SK-N-SH treated with all-trans-retinoic acid at 6 μM for 48 hours (cell line): ENCODE measurements around the gene SLC38A7.
A peak's percentile ranks its signal among the peaks of the same experiment; 100 is the strongest.

Experiments used
- ATAC-seq: fragments of 200-7000 bp; cut with Tn5 transposase; 3 replicates; pipeline ENCODE4 v1.9.1; 2020; ENCODE audit warnings: mild to moderate bottlenecking, moderate library complexity
- BACH2 ChIP-seq: fragments of 250-450 bp; sonication (Bioruptor Pico); IDR thresholded peaks from 2 replicates; pipeline ENCODE4 v1.9.0; 2021; ENCODE audit warnings: mild to moderate bottlenecking, borderline replicate concordance
- CREB5 ChIP-seq: fragments of 250-450 bp; sonication (Bioruptor Pico); IDR thresholded peaks from 2 replicates; pipeline ENCODE4 v1.5.1; 2020; ENCODE audit warnings: low read depth, mild to moderate bottlenecking, moderate library complexity
- CSDC2 ChIP-seq: fragments of 250-450 bp; sonication (Bioruptor Pico); IDR thresholded peaks from 2 replicates; pipeline ENCODE4 v1.5.0; 2020; ENCODE audit warnings: mild to moderate bottlenecking, moderate library complexity
- CSRNP3 ChIP-seq: fragments of 250-450 bp; sonication (Bioruptor Pico); IDR thresholded peaks from 2 replicates; pipeline ENCODE4 v1.5.1; 2021; ENCODE audit warnings: mild to moderate bottlenecking, moderate library complexity
- ESRRG ChIP-seq: fragments of 250-450 bp; sonication (Bioruptor Pico); IDR thresholded peaks from 2 replicates; pipeline ENCODE4 v1.6.1; 2021; ENCODE audit warnings: mild to moderate bottlenecking
- GLIS3 ChIP-seq: fragments of 250-450 bp; sonication (Bioruptor Pico); IDR thresholded peaks from 2 replicates; pipeline ENCODE4 v1.5.0; 2020; ENCODE audit warnings: mild to moderate bottlenecking, moderate library complexity
- ISL1 ChIP-seq: fragments of 250-450 bp; sonication (Bioruptor Pico); IDR thresholded peaks from 2 replicates; pipeline ENCODE4 v2.1.2; 2022; ENCODE audit warnings: mild to moderate bottlenecking, moderate library complexity
- OSR1 ChIP-seq: fragments of 250-450 bp; sonication (Bioruptor Pico); IDR thresholded peaks from 2 replicates; pipeline ENCODE4 v1.8.0; 2022; ENCODE audit warnings: moderate library complexity, mild to moderate bottlenecking, inconsistent platforms
- PATZ1 ChIP-seq: fragments of 250-450 bp; sonication (Bioruptor Pico); IDR thresholded peaks from 2 replicates; pipeline ENCODE4 v1.8.0; 2020; ENCODE audit warnings: mild to moderate bottlenecking, moderate library complexity, borderline replicate concordance
- POU6F1 ChIP-seq: fragments of 250-450 bp; sonication (Bioruptor Pico); IDR thresholded peaks from 2 replicates; pipeline ENCODE4 v1.8.0; 2021; ENCODE audit warnings: low read depth, mild to moderate bottlenecking, moderate library complexity, borderline replicate concordance
- PPARA ChIP-seq: fragments of 250-450 bp; sonication (Bioruptor Pico); IDR thresholded peaks from 2 replicates; pipeline ENCODE4 v1.5.0; 2020; ENCODE audit warnings: mild to moderate bottlenecking, borderline replicate concordance
- RARB ChIP-seq: fragments of 250-450 bp; sonication (Bioruptor Pico); IDR thresholded peaks from 2 replicates; pipeline ENCODE4 v1.8.0; 2021; ENCODE audit warnings: mild to moderate bottlenecking, moderate library complexity
- SNAI2 ChIP-seq: fragments of 250-450 bp; sonication (Bioruptor Pico); IDR thresholded peaks from 2 replicates; pipeline ENCODE4 v1.5.0; 2020; ENCODE audit warnings: mild to moderate bottlenecking, moderate library complexity
- TCF4 ChIP-seq: fragments of 250-450 bp; sonication (Bioruptor Pico); IDR thresholded peaks from 2 replicates; pipeline ENCODE4 v1.8.0; 2021; ENCODE audit warnings: mild to moderate bottlenecking, moderate library complexity, borderline replicate concordance
- TSHZ2 ChIP-seq: fragments of 250-450 bp; sonication (Bioruptor Pico); IDR thresholded peaks from 2 replicates; pipeline ENCODE4 v1.5.0; 2020; ENCODE audit warnings: mild to moderate bottlenecking, moderate library complexity
- ZC3H10 ChIP-seq: fragments of 250-450 bp; sonication (Bioruptor Pico); IDR thresholded peaks from 2 replicates; pipeline ENCODE4 v1.5.1; 2021; ENCODE audit warnings: mild to moderate bottlenecking, moderate library complexity
- ZFP3 ChIP-seq: fragments of 250-450 bp; sonication (Bioruptor Pico); IDR thresholded peaks from 2 replicates; pipeline ENCODE4 v1.5.0; 2020; ENCODE audit warnings: mild to moderate bottlenecking, moderate library complexity
- ZFP30 ChIP-seq: fragments of 450-650 bp; formaldehyde crosslinking; IDR thresholded peaks from 2 replicates; pipeline ENCODE4 v1.5.0; 2022; ENCODE audit warnings: mild to moderate bottlenecking, moderate library complexity
- ZNF565 ChIP-seq: fragments of 450-650 bp; formaldehyde crosslinking; conservative IDR thresholded peaks from 2 replicates; pipeline ENCODE4 v1.5.0; 2020; ENCODE audit warnings: low read depth, mild to moderate bottlenecking, moderate library complexity
- ZNF70 ChIP-seq: fragments of 450-650 bp; formaldehyde crosslinking; IDR thresholded peaks from 2 replicates; pipeline ENCODE4 v1.5.0; 2020; ENCODE audit warnings: mild to moderate bottlenecking, moderate library complexity
- ZNF8 ChIP-seq: fragments of 450-650 bp; formaldehyde crosslinking; IDR thresholded peaks from 2 replicates; pipeline ENCODE4 v1.5.0; 2020; ENCODE audit warnings: mild to moderate bottlenecking, moderate library complexity

Gene SLC38A7

GRCh38 chr16:58634265-58634802 lies 50.2 kb downstream of the SLC38A7 start:
- TF ChIP-seq ZNF565 (CRISPR knock-in tag), result no peak
- no peak for TF ChIP-seq ZFP3 (CRISPR knock-in tag)
- TF ChIP-seq ZFP30 (CRISPR knock-in tag), result no peak
- no peak for TF ChIP-seq ESRRG
- TF ChIP-seq SNAI2 (CRISPR knock-in tag), result no peak
- no peak for TF ChIP-seq CREB5 (CRISPR knock-in tag)
- no peak for TF ChIP-seq CSDC2 (CRISPR knock-in tag)
- TF ChIP-seq PATZ1, result no peak
- TF ChIP-seq OSR1, result no peak
- no peak for TF ChIP-seq TSHZ2 (CRISPR knock-in tag)
- TF ChIP-seq GLIS3 (CRISPR knock-in tag), result no peak
- no peak for TF ChIP-seq ISL1
- no peak for TF ChIP-seq POU6F1
- TF ChIP-seq BACH2 (CRISPR knock-in tag), result no peak
- no peak for TF ChIP-seq RARB (CRISPR knock-in tag)
- no peak for TF ChIP-seq TCF4 (CRISPR knock-in tag)
- TF ChIP-seq PPARA (CRISPR knock-in tag), result no peak
- TF ChIP-seq ZNF8 (CRISPR knock-in tag), result no peak
- TF ChIP-seq ZC3H10, result no peak
- no peak for TF ChIP-seq CSRNP3 (CRISPR knock-in tag)

GRCh38 chr16:58629733-58630640 lies 54.6 kb downstream of the SLC38A7 start, which contains the start of gene CNOT1:
Gene CNOT1, minus strand, starts transcription at chr16:58629826. Its CDS starts 30,489 bp downstream, at chr16:58599337.
- ATAC-seq, result peak; percentile 94
- no peak for TF ChIP-seq PATZ1
- TF ChIP-seq ZFP3 (CRISPR knock-in tag), result peak; percentile 79; the same call in 1 of the 2 replicates
- TF ChIP-seq RARB (CRISPR knock-in tag), result no peak
- TF ChIP-seq PPARA (CRISPR knock-in tag), result peak; percentile 99
- TF ChIP-seq TSHZ2 (CRISPR knock-in tag), result peak; percentile 99
- TF ChIP-seq POU6F1, result no peak
- TF ChIP-seq ZNF8 (CRISPR knock-in tag), result peak; percentile 53; the same call in 1 of the 2 replicates
- peak; percentile 61; the same call in 1 of the 2 replicates for TF ChIP-seq ZFP30 (CRISPR knock-in tag)
- TF ChIP-seq ESRRG, result no peak
- TF ChIP-seq CSDC2 (CRISPR knock-in tag), result peak; percentile 97
- TF ChIP-seq GLIS3 (CRISPR knock-in tag), result no peak
- 0 out of 2 replicates have a peak, but pooled peaks have one; percentile 72 for TF ChIP-seq OSR1
- TF ChIP-seq ZNF70 (CRISPR knock-in tag), result peak; percentile 66
- no peak for TF ChIP-seq TCF4 (CRISPR knock-in tag)

More at GRCh38 chr16:58634265-58634802, 50.2 kb downstream of the SLC38A7 start:
- no peak for ATAC-seq
